HUES48 (cell line): ENCODE data around the gene PROKR2.

Source experiments
- H3K27ac ChIP-seq: one replicate; pipeline ENCODE4 v1.7.0; 2013; ENCODE audit warnings: low read depth, low read length, inconsistent platforms
- H3K27me3 ChIP-seq: 2 replicates; pipeline ENCODE4 v1.6.1; 2013; ENCODE audit warnings: mild to moderate bottlenecking, low read length; ENCODE audit not compliant: control insufficient read depth, insufficient read depth
- H3K36me3 ChIP-seq: 2 replicates; pipeline ENCODE4 v1.6.1; 2013; ENCODE audit warnings: low read length; ENCODE audit not compliant: control insufficient read depth, insufficient read depth
- H3K4me1 ChIP-seq: 2 replicates; pipeline ENCODE4 v1.6.1; 2013; ENCODE audit warnings: mild to moderate bottlenecking, low read length; ENCODE audit not compliant: control insufficient read depth, insufficient read depth
- H3K4me3 ChIP-seq: 2 replicates; pipeline ENCODE4 v1.5.1; 2013; ENCODE audit warnings: mild to moderate bottlenecking, low read depth, low read length
- H3K9ac ChIP-seq: 2 replicates; pipeline ENCODE4 v1.6.1; 2013; ENCODE audit warnings: mild to moderate bottlenecking, low read depth, low read length, moderate library complexity
- H3K9me3 ChIP-seq: 2 replicates; pipeline ENCODE4 v1.6.1; 2013; ENCODE audit warnings: low read length; ENCODE audit not compliant: control insufficient read depth, insufficient read depth

The PROKR2 gene

GRCh38 chr20:5316188-5317158 lies at the start of gene PROKR2:
TSS of gene PROKR2 (minus strand) at chr20:5316954. CDS start at chr20:5314369, 2,585 bp downstream.
- Histone ChIP-seq H3K9ac (peak within 1 kb of the TSS; percentile 16; the same call in 1 of the 2 replicates), H3K9me3 (no peaks in the 10 kb centered on the region), H3K4me3 (peak within 1 kb of the TSS; percentile 70), H3K4me1 (0 out of 2 replicates have a peak, but pooled peaks cover 5% of the 10 kb centered on the region), H3K27me3 (peaks cover 50% of the 10 kb centered on the region), H3K27ac (no peak within 1 kb of the TSS), H3K36me3 (peaks cover 3% of the 10 kb centered on the region; the same call in 1 of the 2 replicates)

- peaks cover 10% of the 10 kb centered on the region; the same call in 1 of the 2 replicates for H3K4me1 ChIP-seq
- peaks cover 28% of the 10 kb centered on the region for H3K9me3 ChIP-seq
- no peaks in the 10 kb centered on the region for H3K27me3 ChIP-seq
- no peak overlapping the region for H3K27ac ChIP-seq
- H3K9ac ChIP-seq: no peak overlapping the region
- H3K36me3 ChIP-seq: no peaks in the 10 kb centered on the region
- H3K4me3 ChIP-seq: no peak overlapping the region
These were observed 48.3 kb upstream of the PROKR2 start for GRCh38 chr20:5364997-5365597.

- Histone ChIP-seq H3K36me3 (no peaks in the 10 kb centered on the region), H3K9ac (no peak overlapping the region), H3K9me3 (peaks cover 32% of the 10 kb centered on the region), H3K4me3 (no peak overlapping the region; the same call in 1 of the 2 replicates), H3K27me3 (no peaks in the 10 kb centered on the region), H3K27ac (no peak overlapping the region), H3K4me1 (peaks cover 10% of the 10 kb centered on the region; the same call in 1 of the 2 replicates)
These were observed 47.5 kb upstream of the PROKR2 start for GRCh38 chr20:5364136-5364821.

GRCh38 chr20:5362771-5363170 lies 46.0 kb upstream of the PROKR2 start:
- peaks cover 32% of the 10 kb centered on the region for H3K9me3 ChIP-seq
- H3K36me3 ChIP-seq: no peaks in the 10 kb centered on the region
- H3K27ac ChIP-seq: no peak overlapping the region
- H3K9ac ChIP-seq: no peak overlapping the region
- H3K4me1 ChIP-seq: peaks cover 10% of the 10 kb centered on the region; the same call in 1 of the 2 replicates
- no peaks in the 10 kb centered on the region for H3K27me3 ChIP-seq
- H3K4me3 ChIP-seq: no peak overlapping the region

GRCh38 chr20:5361176-5361575 lies 44.4 kb upstream of the PROKR2 start:
- Histone ChIP-seq H3K9ac (no peak overlapping the region), H3K4me3 (no peak overlapping the region), H3K4me1 (peaks cover 10% of the 10 kb centered on the region; the same call in 1 of the 2 replicates), H3K27me3 (no peaks in the 10 kb centered on the region), H3K36me3 (no peaks in the 10 kb centered on the region), H3K27ac (no peak overlapping the region), H3K9me3 (peaks cover 26% of the 10 kb centered on the region)

GRCh38 chr20:5357946-5358345 lies 41.2 kb upstream of the PROKR2 start:
- H3K36me3 ChIP-seq: no peaks in the 10 kb centered on the region
- H3K4me1 ChIP-seq: no peaks in the 10 kb centered on the region
- H3K27me3 ChIP-seq: no peaks in the 10 kb centered on the region
- peaks cover 4% of the 10 kb centered on the region; the same call in 1 of the 2 replicates for H3K9me3 ChIP-seq
- H3K4me3 ChIP-seq: no peak overlapping the region
- no peak overlapping the region for H3K27ac ChIP-seq
- no peak overlapping the region for H3K9ac ChIP-seq

GRCh38 chr20:5356941-5357340 lies 40.2 kb upstream of the PROKR2 start:
- H3K27me3 ChIP-seq: no peaks in the 10 kb centered on the region
- H3K9ac ChIP-seq: no peak overlapping the region
- peaks cover 4% of the 10 kb centered on the region; the same call in 1 of the 2 replicates for H3K9me3 ChIP-seq
- H3K27ac ChIP-seq: no peak overlapping the region
- H3K36me3 ChIP-seq: no peaks in the 10 kb centered on the region
- no peak overlapping the region for H3K4me3 ChIP-seq
- H3K4me1 ChIP-seq: no peaks in the 10 kb centered on the region

GRCh38 chr20:5354901-5355300 lies 38.1 kb upstream of the PROKR2 start:
- Histone ChIP-seq H3K9me3 (peaks cover 4% of the 10 kb centered on the region; the same call in 1 of the 2 replicates), H3K4me1 (no peaks in the 10 kb centered on the region), H3K4me3 (no peak overlapping the region), H3K27ac (no peak overlapping the region), H3K27me3 (no peaks in the 10 kb centered on the region), H3K9ac (no peak overlapping the region), H3K36me3 (no peaks in the 10 kb centered on the region)

- H3K4me1 ChIP-seq: no peaks in the 10 kb centered on the region
- H3K9me3 ChIP-seq: no peaks in the 10 kb centered on the region
- H3K27ac ChIP-seq: no peak overlapping the region
- no peak overlapping the region for H3K4me3 ChIP-seq
- H3K36me3 ChIP-seq: no peaks in the 10 kb centered on the region
- no peak overlapping the region for H3K9ac ChIP-seq
- no peaks in the 10 kb centered on the region for H3K27me3 ChIP-seq
These were observed 37.1 kb upstream of the PROKR2 start for GRCh38 chr20:5353624-5354496.

GRCh38 chr20:5349448-5349847 lies 32.7 kb upstream of the PROKR2 start:
- Histone ChIP-seq H3K27me3 (no peaks in the 10 kb centered on the region), H3K4me1 (no peaks in the 10 kb centered on the region), H3K4me3 (no peak overlapping the region), H3K9ac (no peak overlapping the region), H3K9me3 (no peaks in the 10 kb centered on the region), H3K27ac (no peak overlapping the region), H3K36me3 (no peaks in the 10 kb centered on the region)
